HEK293 (cell line): Measurements from ENCODE around the gene CAMK2B.

Experiments
- CTCF ChIA-PET: fragments of 350-600 bp; formaldehyde crosslinking; extraction: SDS; loops from one replicate; lab custom pipeline; 2021; ENCODE audit warnings: antibody characterized with exemption; lab: Yijun Ruan, JAX
- POLR2A ChIA-PET: fragments of 300-600 bp; formaldehyde crosslinking; extraction: SDS; loops from one replicate; lab custom pipeline; 2020; ENCODE audit warnings: antibody characterized with exemption, inconsistent platforms; lab: Yijun Ruan, JAX
- H3K27ac ChIP-seq: fragments of 200-500 bp; sonication (Bioruptor generic); 2 replicates; pipeline ENCODE4 v1.5.1; 2014; ENCODE audit warnings: low read depth, low read length, control low read depth, inconsistent platforms; ENCODE audit errors: extremely low read depth
- H3K36me3 ChIP-seq, 2 experiments: fragments of 200-500 bp in 1 of 2; sonication (Bioruptor generic) in 1 of 2; 1 replicate in 1 of 2; 2 replicates in 1 of 2; pipeline ENCODE4 v1.5.1; 2014 to 2017; ENCODE audit warnings: inconsistent platforms in 2 of 2, low read length in 2 of 2; ENCODE audit not compliant: control insufficient read depth in 2 of 2, insufficient read depth in 1 of 2
- H3K4me1 ChIP-seq: fragments of 200-500 bp; sonication (Bioruptor generic); 2 replicates; pipeline ENCODE4 v1.5.1; 2014; ENCODE audit warnings: mild to moderate bottlenecking, low read length, inconsistent platforms; ENCODE audit not compliant: control insufficient read depth, insufficient read depth
- H3K4me3 ChIP-seq: 2 replicates; pipeline ENCODE4 v1.5.1; 2011; ENCODE audit warnings: low read depth, mild to moderate bottlenecking, control low read depth, low read length, moderate library complexity
- H3K9me3 ChIP-seq: fragments of 200-500 bp; sonication (Bioruptor generic); 2 replicates; pipeline ENCODE4 v1.5.1; 2014; ENCODE audit warnings: low read depth, low read length, inconsistent platforms; ENCODE audit not compliant: control insufficient read depth, insufficient read depth
- ATF2 ChIP-seq: fragments of 450-650 bp; formaldehyde crosslinking; IDR thresholded peaks from 2 replicates; pipeline ENCODE4 v1.5.1; 2016; ENCODE audit warnings: missing biosample characterization, missing genetic modification characterization, low read depth
- GFI1B ChIP-seq: fragments of 450-650 bp; formaldehyde crosslinking; IDR thresholded peaks from 2 replicates; pipeline ENCODE4 v1.5.1; 2016; ENCODE audit warnings: missing biosample characterization, missing genetic modification characterization
- GLIS2 ChIP-seq: fragments of 450-650 bp; formaldehyde crosslinking; IDR thresholded peaks from 2 replicates; pipeline ENCODE4 v1.5.1; 2016; ENCODE audit warnings: missing biosample characterization, missing genetic modification characterization
- OVOL3 ChIP-seq: fragments of 450-650 bp; formaldehyde crosslinking; IDR thresholded peaks from 2 replicates; pipeline ENCODE4 v1.5.1; 2016; ENCODE audit warnings: missing biosample characterization, missing genetic modification characterization
- PRDM6 ChIP-seq: fragments of 450-650 bp; formaldehyde crosslinking; IDR thresholded peaks from 2 replicates; pipeline ENCODE4 v1.5.1; 2017; ENCODE audit warnings: missing biosample characterization, missing genetic modification characterization
- SALL2 ChIP-seq: fragments of 450-650 bp; formaldehyde crosslinking; IDR thresholded peaks from 2 replicates; pipeline ENCODE4 v1.5.0; 2017; ENCODE audit warnings: missing biosample characterization, mild to moderate bottlenecking, missing genetic modification characterization, borderline replicate concordance
- ZBTB6 ChIP-seq: fragments of 450-650 bp; formaldehyde crosslinking; IDR thresholded peaks from 2 replicates; pipeline ENCODE4 v1.5.1; 2017; ENCODE audit warnings: missing biosample characterization, missing genetic modification characterization
- ZFHX2 ChIP-seq: fragments of 450-650 bp; formaldehyde crosslinking; conservative IDR thresholded peaks from 2 replicates; pipeline ENCODE4 v1.5.1; 2016; ENCODE audit warnings: missing biosample characterization, missing genetic modification characterization
- ZFP3 ChIP-seq: fragments of 450-650 bp; formaldehyde crosslinking; IDR thresholded peaks from 2 replicates; pipeline ENCODE4 v1.5.1; 2016; ENCODE audit warnings: low read depth, missing biosample characterization, missing genetic modification characterization
- ZFP37 ChIP-seq: fragments of 450-650 bp; formaldehyde crosslinking; IDR thresholded peaks from 2 replicates; pipeline ENCODE4 v1.5.1; 2016; ENCODE audit warnings: missing biosample characterization, missing genetic modification characterization
- ZNF112 ChIP-seq: fragments of 450-650 bp; formaldehyde crosslinking; IDR thresholded peaks from 2 replicates; pipeline ENCODE4 v1.5.0; 2017; ENCODE audit warnings: missing biosample characterization, missing genetic modification characterization
- ZNF280D ChIP-seq: fragments of 450-650 bp; formaldehyde crosslinking; IDR thresholded peaks from 2 replicates; pipeline ENCODE4 v1.5.1; 2016; ENCODE audit warnings: missing biosample characterization, missing genetic modification characterization
- ZNF292 ChIP-seq: fragments of 450-650 bp; formaldehyde crosslinking; IDR thresholded peaks from 2 replicates; pipeline ENCODE4 v1.5.1; 2016; ENCODE audit warnings: low read depth, missing biosample characterization, missing genetic modification characterization, borderline replicate concordance
- ZNF335 ChIP-seq: fragments of 450-650 bp; formaldehyde crosslinking; conservative IDR thresholded peaks from 2 replicates; pipeline ENCODE4 v1.5.1; 2016; ENCODE audit warnings: missing biosample characterization, missing genetic modification characterization
- ZNF391 ChIP-seq: fragments of 450-650 bp; formaldehyde crosslinking; IDR thresholded peaks from 2 replicates; pipeline ENCODE4 v1.5.1; 2016; ENCODE audit warnings: low read depth, missing biosample characterization, missing genetic modification characterization, borderline replicate concordance
- ZNF501 ChIP-seq: fragments of 450-650 bp; formaldehyde crosslinking; IDR thresholded peaks from 2 replicates; pipeline ENCODE4 v1.5.1; 2016; ENCODE audit warnings: missing biosample characterization, missing genetic modification characterization
- ZNF510 ChIP-seq: fragments of 450-650 bp; formaldehyde crosslinking; IDR thresholded peaks from 2 replicates; pipeline ENCODE4 v1.5.1; 2018; ENCODE audit warnings: mild to moderate bottlenecking, missing genetic modification characterization, missing biosample characterization; ENCODE audit not compliant: insufficient replicate concordance
- ZNF513 ChIP-seq: fragments of 450-650 bp; IDR thresholded peaks from 2 replicates; pipeline ENCODE4 v1.5.1; 2018; ENCODE audit warnings: missing biosample characterization, missing genetic modification characterization
- ZNF610 ChIP-seq: fragments of 450-650 bp; formaldehyde crosslinking; IDR thresholded peaks from 2 replicates; pipeline ENCODE4 v1.5.1; 2016; ENCODE audit warnings: missing biosample characterization, missing genetic modification characterization, borderline replicate concordance
- ZNF677 ChIP-seq: fragments of 450-650 bp; IDR thresholded peaks from 2 replicates; pipeline ENCODE4 v1.5.0; 2018; ENCODE audit warnings: missing biosample characterization, mild to moderate bottlenecking, missing genetic modification characterization, moderate library complexity
- ZNF768 ChIP-seq: fragments of 450-650 bp; formaldehyde crosslinking; IDR thresholded peaks from 2 replicates; pipeline ENCODE4 v1.5.1; 2018; ENCODE audit warnings: missing biosample characterization, mild to moderate bottlenecking, missing genetic modification characterization
- ZNF843 ChIP-seq: fragments of 450-650 bp; formaldehyde crosslinking; IDR thresholded peaks from 2 replicates; pipeline ENCODE4 v1.5.1; 2016; ENCODE audit warnings: missing biosample characterization, missing genetic modification characterization

Gene CAMK2B

GRCh38 chr7:44256459-44256858 is 68.9 kb downstream of the CAMK2B start (continued):
- TF ChIP-seq ZNF335 (tag by site-specific recombination) (no peak), ATF2 (no peak)

- Histone ChIP-seq H3K9me3 (no peaks in the 10 kb centered on the region), H3K27ac (no peak overlapping the region), H3K36me3 (no peaks in the 10 kb centered on the region), H3K4me3 (no peak overlapping the region), H3K4me1 (no peaks in the 10 kb centered on the region)
- ChIA-PET POLR2A (no interaction called here), CTCF (no interaction called here)
- TF ChIP-seq ZNF501 (no peak), ZFP3 (no peak), ZNF112 (tag by site-specific recombination) (no peak), GFI1B (tag by site-specific recombination) (no peak), ZNF768 (tag by site-specific recombination) (no peak), ZNF280D (no peak), GLIS2 (tag by site-specific recombination) (no peak), OVOL3 (tag by site-specific recombination) (no peak), ZNF610 (tag by site-specific recombination) (no peak), ZNF843 (tag by site-specific recombination) (no peak), ZNF510 (tag by site-specific recombination) (no peak), SALL2 (tag by site-specific recombination) (no peak), ZBTB6 (no peak), ZNF292 (tag by site-specific recombination) (no peak), ZFHX2 (tag by site-specific recombination) (no peak), ZNF391 (tag by site-specific recombination) (no peak), ZFP37 (tag by site-specific recombination) (no peak), PRDM6 (tag by site-specific recombination) (no peak), ZNF677 (tag by site-specific recombination) (no peak), ZNF513 (tag by site-specific recombination) (no peak)
Measured at GRCh38 chr7:44251881-44252280, 73.5 kb downstream of the CAMK2B start.
